Measurements from ENCODE around the gene TBC1D10B. TPM values are rescaled to one million over a fixed set of nuclear protein-coding genes. Genes with fewer than 3 reads are reported as not detected.
A peak's percentile ranks its signal among the peaks of the same experiment; 100 is the strongest.
"Not testable (repeated sequence)": the region's sequence is repeated elsewhere in the genome, so short reads cannot be mapped to it uniquely, and the experiment has no call there.

The TBC1D10B gene
- total RNA-seq, 1 donor, result 31.5 TPM

GRCh38 chr16:30341971-30342370 is 28.3 kb downstream of the TBC1D10B start:
- not testable (repeated sequence) for H3K27me3 ChIP-seq (ENCODE audit: insufficient read depth, low read length); H3K4me2 ChIP-seq (ENCODE audit: insufficient read depth, low read length); H3K27ac ChIP-seq (ENCODE audit: low read depth, low read length); H4K20me1 ChIP-seq (ENCODE audit: insufficient read depth, low read length); H3K79me2 ChIP-seq (ENCODE audit: insufficient read depth, low read length); DNase-seq (ENCODE audit: insufficient read length, low spot score, missing footprints); H3K9me3 ChIP-seq (ENCODE audit: low read depth, low read length); H2AFZ ChIP-seq (ENCODE audit: low read length); H3K4me1 ChIP-seq (ENCODE audit: insufficient read depth, low read length); H3K36me3 ChIP-seq (ENCODE audit: insufficient read depth, low read length); H3K4me3 ChIP-seq (ENCODE audit: insufficient read depth, low read length)
- TF ChIP-seq CTCF (IDR thresholded peaks at IDR 0.05; ENCODE audit: extremely low read depth, low read depth, low read length), result peak; percentile 18

- peak overlapping the region; percentile 41 for H2AFZ ChIP-seq (ENCODE audit: low read length)
- H3K4me1 ChIP-seq (ENCODE audit: insufficient read depth, low read length), result no peaks in the 10 kb centered on the region
- H3K36me3 ChIP-seq (ENCODE audit: insufficient read depth, low read length), result no peaks in the 10 kb centered on the region
- H3K4me3 ChIP-seq (ENCODE audit: insufficient read depth, low read length), result no peak overlapping the region
- no peak overlapping the region for H3K4me2 ChIP-seq (ENCODE audit: insufficient read depth, low read length)
- no peak overlapping the region for H3K27ac ChIP-seq (ENCODE audit: low read depth, low read length)
- no peaks in the 10 kb centered on the region for H4K20me1 ChIP-seq (ENCODE audit: insufficient read depth, low read length)
- no peaks in the 10 kb centered on the region for H3K27me3 ChIP-seq (ENCODE audit: insufficient read depth, low read length)
- no peak for DNase-seq (ENCODE audit: insufficient read length, low spot score, missing footprints)
- no peaks in the 10 kb centered on the region for H3K79me2 ChIP-seq (ENCODE audit: insufficient read depth, low read length)
- TF ChIP-seq CTCF (IDR thresholded peaks at IDR 0.05; ENCODE audit: extremely low read depth, low read depth, low read length), result no peak
- no peaks in the 10 kb centered on the region for H3K9me3 ChIP-seq (ENCODE audit: low read depth, low read length)
These were observed 29.7 kb downstream of the TBC1D10B start for GRCh38 chr16:30340621-30341020.

GRCh38 chr16:30338715-30339114 is 31.6 kb downstream of the TBC1D10B start:
- DNase-seq (ENCODE audit: insufficient read length, low spot score, missing footprints); H3K79me2 ChIP-seq (ENCODE audit: insufficient read depth, low read length); H3K9me3 ChIP-seq (ENCODE audit: low read depth, low read length); H3K4me1 ChIP-seq (ENCODE audit: insufficient read depth, low read length); H3K4me3 ChIP-seq (ENCODE audit: insufficient read depth, low read length); H3K27me3 ChIP-seq (ENCODE audit: insufficient read depth, low read length); H4K20me1 ChIP-seq (ENCODE audit: insufficient read depth, low read length); H2AFZ ChIP-seq (ENCODE audit: low read length); H3K4me2 ChIP-seq (ENCODE audit: insufficient read depth, low read length); H3K27ac ChIP-seq (ENCODE audit: low read depth, low read length); H3K36me3 ChIP-seq (ENCODE audit: insufficient read depth, low read length): not testable (repeated sequence)

- not testable (repeated sequence) for H2AFZ ChIP-seq (ENCODE audit: low read length); H3K79me2 ChIP-seq (ENCODE audit: insufficient read depth, low read length); H3K4me1 ChIP-seq (ENCODE audit: insufficient read depth, low read length); H3K9me3 ChIP-seq (ENCODE audit: low read depth, low read length); H3K36me3 ChIP-seq (ENCODE audit: insufficient read depth, low read length); H3K27me3 ChIP-seq (ENCODE audit: insufficient read depth, low read length); H3K27ac ChIP-seq (ENCODE audit: low read depth, low read length); DNase-seq (ENCODE audit: insufficient read length, low spot score, missing footprints); H3K4me2 ChIP-seq (ENCODE audit: insufficient read depth, low read length); H3K4me3 ChIP-seq (ENCODE audit: insufficient read depth, low read length); H4K20me1 ChIP-seq (ENCODE audit: insufficient read depth, low read length)
These were observed 32.3 kb downstream of the TBC1D10B start for GRCh38 chr16:30337964-30338357.

GRCh38 chr16:30335598-30336474 is 34.5 kb downstream of the TBC1D10B start:
- Histone ChIP-seq H3K79me2 (ENCODE audit: insufficient read depth, low read length) (peaks cover 11% of the 10 kb centered on the region), H3K9me3 (ENCODE audit: low read depth, low read length) (no peaks in the 10 kb centered on the region), H3K4me3 (ENCODE audit: insufficient read depth, low read length) (peak overlapping the region; percentile 78), H4K20me1 (ENCODE audit: insufficient read depth, low read length) (no peaks in the 10 kb centered on the region), H3K4me2 (ENCODE audit: insufficient read depth, low read length) (peak overlapping the region; percentile 87), H3K27ac (ENCODE audit: low read depth, low read length) (peak overlapping the region; percentile 17), H3K36me3 (ENCODE audit: insufficient read depth, low read length) (no peaks in the 10 kb centered on the region), H2AFZ (ENCODE audit: low read length) (peak overlapping the region; percentile 93), H3K27me3 (ENCODE audit: insufficient read depth, low read length) (no peaks in the 10 kb centered on the region), H3K4me1 (ENCODE audit: insufficient read depth, low read length) (no peaks in the 10 kb centered on the region)
- DNase-seq (ENCODE audit: insufficient read length, low spot score, missing footprints), result peak; percentile 80
- no peak for TF ChIP-seq CTCF (IDR thresholded peaks at IDR 0.05; ENCODE audit: extremely low read depth, low read depth, low read length)

- not testable (repeated sequence) for H3K4me1 ChIP-seq (ENCODE audit: insufficient read depth, low read length)
- peak overlapping the region; percentile 93 for H2AFZ ChIP-seq (ENCODE audit: low read length)
- peak; percentile 63 for DNase-seq (ENCODE audit: insufficient read length, low spot score, missing footprints)
These were observed 35.2 kb downstream of the TBC1D10B start for GRCh38 chr16:30335028-30335597.

More at GRCh38 chr16:30335028-30335597, 35.2 kb downstream of the TBC1D10B start:
- Histone ChIP-seq H3K4me2 (ENCODE audit: insufficient read depth, low read length) (peak overlapping the region; percentile 87), H3K4me3 (ENCODE audit: insufficient read depth, low read length) (peak overlapping the region; percentile 78), H3K27ac (ENCODE audit: low read depth, low read length) (peak overlapping the region; percentile 66), H3K79me2 (ENCODE audit: insufficient read depth, low read length) (peaks cover 16% of the 10 kb centered on the region)
- H3K9me3 ChIP-seq (ENCODE audit: low read depth, low read length); H4K20me1 ChIP-seq (ENCODE audit: insufficient read depth, low read length); H3K27me3 ChIP-seq (ENCODE audit: insufficient read depth, low read length); H3K36me3 ChIP-seq (ENCODE audit: insufficient read depth, low read length): not testable (repeated sequence)
